HepG2 (cell line): ENCODE measurements around the gene SFMBT1. TPM values are rescaled to one million over a fixed set of nuclear protein-coding genes. Genes with fewer than 3 reads are reported as not detected.

Source experiments
- BRF2 ChIP-seq: sonication (generic); formaldehyde crosslinking; IDR thresholded peaks from 2 replicates; pipeline ENCODE4 v1.8.1; 2022; ENCODE audit warnings: mild to moderate bottlenecking, missing genetic modification reagents
- GMEB2 ChIP-seq: IDR thresholded peaks from 2 replicates; pipeline ENCODE4 v1.6.1; 2016; ENCODE audit warnings: missing biosample characterization, missing genetic modification reagents, low read depth
- HNF1B ChIP-seq: sonication (generic); formaldehyde crosslinking; IDR thresholded peaks from 2 replicates; pipeline ENCODE4 v1.5.1; 2020; ENCODE audit warnings: mild to moderate bottlenecking, moderate library complexity, missing genetic modification reagents
- MED8 ChIP-seq: sonication (generic); formaldehyde crosslinking; IDR thresholded peaks from 2 replicates; pipeline ENCODE4 v1.8.1; 2023; ENCODE audit warnings: mild to moderate bottlenecking, missing genetic modification reagents; ENCODE audit not compliant: insufficient replicate concordance
- REPIN1 ChIP-seq: sonication (generic); formaldehyde crosslinking; IDR thresholded peaks from 2 replicates; pipeline ENCODE4 v1.8.0; 2022; ENCODE audit warnings: missing genetic modification reagents, low read depth, mild to moderate bottlenecking, borderline replicate concordance
- ZKSCAN1 ChIP-seq: fragments of 150-350 bp; IDR thresholded peaks from 2 replicates; pipeline ENCODE4 v1.6.1; 2014; ENCODE audit warnings: low read length
- ZNF431 ChIP-seq: sonication (generic); formaldehyde crosslinking; IDR thresholded peaks from 2 replicates; pipeline ENCODE4 v1.9.0; 2022; ENCODE audit warnings: missing genetic modification reagents, low read depth, mild to moderate bottlenecking, borderline replicate concordance
- polyA plus RNA-seq, 8 experiments: library from polyadenylated mRNA; depleted of rRNA in 3 of 8; stranded (reverse) in 7 of 8; unstranded in 1 of 8; fragments of >200 nt; fragmentation: Illumina TruSeq in 4 of 8; extraction: Trizol in 4 of 8; gene quantifications; 2 replicates each; pipeline versions ENCODE4 v1.2.1 to v1.2.3, GENCODE V29; 2011 to 2016; ENCODE audit warnings: low read depth in 4 of 8, missing spikeins in 1 of 8, mixed read lengths in 1 of 8; ENCODE audit not compliant: insufficient read depth in 1 of 8
- total RNA-seq, 5 experiments: library from RNA; depleted of rRNA; stranded (reverse); fragments of >200 nt; fragmentation: Illumina TruSeq; extraction: Trizol; gene quantifications; 2 replicates each; pipeline ENCODE4 v1.2.3, GENCODE V29; 2016; ENCODE audit warnings: low read depth in 1 of 5
- TF ChIP-seq, protein P1 (sequence below), 2 experiments: fragments of 450-650 bp in 1 of 2; sonication (generic) in 1 of 2; formaldehyde crosslinking in 1 of 2; IDR thresholded peaks; 2 replicates each; pipeline versions ENCODE4 v1.6.1 to v1.8.0; 2016 to 2022; ENCODE audit warnings: antibody characterized with exemption in 1 of 2, mild to moderate bottlenecking in 1 of 2, missing genetic modification reagents in 1 of 2

Gene SFMBT1
- total and polyA plus RNA-seq, 2 of the 13 experiments (the other 11 are each of a cell fraction or from before 2014, with no cell fraction given): 3.8 to 12.8 TPM

- TF ChIP-seq MED8 (CRISPR knock-in tag): no peak
- TF ChIP-seq BRF2: no peak
- TF ChIP-seq ZKSCAN1: no peak
- no peak for TF ChIP-seq HNF1B
- no peak for TF ChIP-seq REPIN1 (CRISPR knock-in tag)
- TF ChIP-seq, protein P1, sequence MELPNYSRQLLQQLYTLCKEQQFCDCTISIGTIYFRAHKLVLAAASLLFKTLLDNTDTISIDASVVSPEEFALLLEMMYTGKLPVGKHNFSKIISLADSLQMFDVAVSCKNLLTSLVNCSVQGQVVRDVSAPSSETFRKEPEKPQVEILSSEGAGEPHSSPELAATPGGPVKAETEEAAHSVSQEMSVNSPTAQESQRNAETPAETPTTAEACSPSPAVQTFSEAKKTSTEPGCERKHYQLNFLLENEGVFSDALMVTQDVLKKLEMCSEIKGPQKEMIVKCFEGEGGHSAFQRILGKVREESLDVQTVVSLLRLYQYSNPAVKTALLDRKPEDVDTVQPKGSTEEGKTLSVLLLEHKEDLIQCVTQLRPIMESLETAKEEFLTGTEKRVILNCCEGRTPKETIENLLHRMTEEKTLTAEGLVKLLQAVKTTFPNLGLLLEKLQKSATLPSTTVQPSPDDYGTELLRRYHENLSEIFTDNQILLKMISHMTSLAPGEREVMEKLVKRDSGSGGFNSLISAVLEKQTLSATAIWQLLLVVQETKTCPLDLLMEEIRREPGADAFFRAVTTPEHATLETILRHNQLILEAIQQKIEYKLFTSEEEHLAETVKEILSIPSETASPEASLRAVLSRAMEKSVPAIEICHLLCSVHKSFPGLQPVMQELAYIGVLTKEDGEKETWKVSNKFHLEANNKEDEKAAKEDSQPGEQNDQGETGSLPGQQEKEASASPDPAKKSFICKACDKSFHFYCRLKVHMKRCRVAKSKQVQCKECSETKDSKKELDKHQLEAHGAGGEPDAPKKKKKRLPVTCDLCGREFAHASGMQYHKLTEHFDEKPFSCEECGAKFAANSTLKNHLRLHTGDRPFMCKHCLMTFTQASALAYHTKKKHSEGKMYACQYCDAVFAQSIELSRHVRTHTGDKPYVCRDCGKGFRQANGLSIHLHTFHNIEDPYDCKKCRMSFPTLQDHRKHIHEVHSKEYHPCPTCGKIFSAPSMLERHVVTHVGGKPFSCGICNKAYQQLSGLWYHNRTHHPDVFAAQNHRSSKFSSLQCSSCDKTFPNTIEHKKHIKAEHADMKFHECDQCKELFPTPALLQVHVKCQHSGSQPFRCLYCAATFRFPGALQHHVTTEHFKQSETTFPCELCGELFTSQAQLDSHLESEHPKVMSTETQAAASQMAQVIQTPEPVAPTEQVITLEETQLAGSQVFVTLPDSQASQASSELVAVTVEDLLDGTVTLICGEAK (IDR thresholded peaks at IDR 0.05): no peak
- TF ChIP-seq, protein P1 (CRISPR knock-in tag; IDR thresholded peaks at IDR 0.05): no peak
- no peak for TF ChIP-seq GMEB2
- TF ChIP-seq ZNF431 (CRISPR knock-in tag): no peak
- TF ChIP-seq, all 625 proteins: peak for 0
Measured at GRCh38 chr3:52895418-52895817, 150.5 kb downstream of the SFMBT1 start (continued).
